ENCODE measurements around the gene ZNF217.
"Not testable (repeated sequence)": the region's sequence is repeated elsewhere in the genome, so short reads cannot be mapped to it uniquely, and the experiment has no call there.

ZNF217 gene

GRCh38 chr20:53609491-53610445 is 16.1 kb upstream of the ZNF217 start:
- DNase-seq = peak; percentile 40
- Mint-ChIP-seq H3K9me3 (no peaks in the 10 kb centered on the region), H3K4me3 (peak overlapping the region; percentile 55), H3K27me3 (ENCODE audit: low read depth, poor library complexity) (peaks cover 3% of the 10 kb centered on the region), H3K27ac (peak overlapping the region; percentile 68), H3K36me3 (ENCODE audit: low read depth) (no peaks in the 10 kb centered on the region), H3K4me1 (peaks cover 22% of the 10 kb centered on the region)
- no peak for TF ChIP-seq CTCF (IDR thresholded peaks at IDR 0.05)

GRCh38 chr20:53608456-53609452 is 15.1 kb upstream of the ZNF217 start:
- no peak for DNase-seq
- no peak for TF ChIP-seq CTCF (IDR thresholded peaks at IDR 0.05)
- Mint-ChIP-seq H3K27ac (peak overlapping the region; percentile 68), H3K9me3 (no peaks in the 10 kb centered on the region), H3K27me3 (ENCODE audit: low read depth, poor library complexity) (peaks cover 3% of the 10 kb centered on the region), H3K4me1 (peaks cover 22% of the 10 kb centered on the region), H3K36me3 (ENCODE audit: low read depth) (no peaks in the 10 kb centered on the region), H3K4me3 (peak overlapping the region; percentile 55)

- DNase-seq = no peak
- no peaks in the 10 kb centered on the region for H3K36me3 Mint-ChIP-seq (ENCODE audit: low read depth)
- no peaks in the 10 kb centered on the region for H3K9me3 Mint-ChIP-seq
- H3K27ac Mint-ChIP-seq = no peak overlapping the region
- peaks cover 22% of the 10 kb centered on the region for H3K4me1 Mint-ChIP-seq
- no peak for TF ChIP-seq CTCF (IDR thresholded peaks at IDR 0.05)
- no peak overlapping the region for H3K4me3 Mint-ChIP-seq
- peaks cover 3% of the 10 kb centered on the region for H3K27me3 Mint-ChIP-seq (ENCODE audit: low read depth, poor library complexity)
Measured at GRCh38 chr20:53608071-53608455, 14.4 kb upstream of the ZNF217 start.

- no peak overlapping the region for H3K27ac Mint-ChIP-seq
- H3K36me3 Mint-ChIP-seq (ENCODE audit: low read depth) = no peaks in the 10 kb centered on the region
- H3K27me3 Mint-ChIP-seq (ENCODE audit: low read depth, poor library complexity) = peaks cover 3% of the 10 kb centered on the region
- peaks cover 25% of the 10 kb centered on the region for H3K4me1 Mint-ChIP-seq
- no peak for DNase-seq
- no peak overlapping the region for H3K4me3 Mint-ChIP-seq
- no peaks in the 10 kb centered on the region for H3K9me3 Mint-ChIP-seq
- TF ChIP-seq CTCF (IDR thresholded peaks at IDR 0.05) = no peak
Measured at GRCh38 chr20:53606364-53606985, 12.8 kb upstream of the ZNF217 start.

- H3K4me1 Mint-ChIP-seq = peaks cover 28% of the 10 kb centered on the region
- H3K27me3 Mint-ChIP-seq (ENCODE audit: low read depth, poor library complexity); H3K9me3 Mint-ChIP-seq: not testable (repeated sequence)
Measured at GRCh38 chr20:53605401-53605800, 11.8 kb upstream of the ZNF217 start.

GRCh38 chr20:53604846-53605245 is 11.2 kb upstream of the ZNF217 start:
- H3K36me3 Mint-ChIP-seq (ENCODE audit: low read depth); H3K27ac Mint-ChIP-seq; H3K9me3 Mint-ChIP-seq; DNase-seq; H3K4me3 Mint-ChIP-seq; H3K27me3 Mint-ChIP-seq (ENCODE audit: low read depth, poor library complexity): not testable (repeated sequence)
- H3K4me1 Mint-ChIP-seq = peaks cover 26% of the 10 kb centered on the region

More at GRCh38 chr20:53605401-53605800, 11.8 kb upstream of the ZNF217 start:
- peak overlapping the region; percentile 68 for H3K27ac Mint-ChIP-seq
- H3K36me3 Mint-ChIP-seq (ENCODE audit: low read depth); DNase-seq; H3K4me3 Mint-ChIP-seq: not testable (repeated sequence)

All from nephron progenitor cell (in vitro differentiated cells).